ENCODE data around the gene EVI2B. TPM values are rescaled to one million over a fixed set of nuclear protein-coding genes. Genes with fewer than 3 reads are reported as not detected.
"Not testable (repeated sequence)": the region's sequence is repeated elsewhere in the genome, so short reads cannot be mapped to it uniquely, and the experiment has no call there.

Gene EVI2B
- polyA plus RNA-seq = 192 TPM

DNA sequence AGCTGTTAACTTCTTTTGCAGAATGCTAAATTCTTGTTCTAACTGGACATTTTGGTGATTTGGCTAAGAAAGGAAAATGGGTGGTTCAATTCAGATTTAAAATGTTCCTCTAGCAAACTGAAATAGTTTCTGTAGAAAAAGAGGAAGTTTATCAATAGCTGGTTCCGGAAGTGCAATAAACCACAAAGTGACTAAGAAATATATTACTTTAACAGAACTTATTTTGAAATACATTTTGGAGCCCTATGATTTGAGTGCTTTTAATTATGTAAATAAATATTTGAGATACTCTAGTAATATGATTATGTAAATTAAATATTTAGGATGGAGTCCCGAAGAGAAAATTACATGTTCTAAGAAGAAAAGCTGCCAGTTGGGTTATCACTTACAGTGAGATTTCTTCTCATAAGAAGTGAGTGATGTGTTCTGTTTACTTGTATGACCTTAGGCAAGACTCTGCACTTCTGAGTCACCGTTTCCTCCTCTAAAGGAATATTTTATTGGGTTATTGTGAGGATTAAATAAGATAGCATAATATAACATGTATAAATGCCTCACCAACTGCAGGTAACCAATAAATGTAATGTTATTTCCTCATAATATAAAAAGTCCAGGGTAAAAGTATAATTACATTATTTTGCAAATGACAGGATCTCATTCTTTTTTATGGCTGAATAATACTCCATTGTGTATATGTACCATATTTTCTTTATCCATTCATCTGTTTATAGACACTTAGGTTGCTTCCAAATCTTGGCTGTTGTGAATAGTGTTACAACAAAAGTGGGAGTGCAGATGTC lies at the start of gene EVI2B:
Gene EVI2B (minus strand): TSS at position 73 of the 800 bp plus-strand sequence. CDS start 8,445 bp downstream, outside the sequence.
- Mint-ChIP-seq H3K4me1 (peaks cover 19 to 26% (median 24%) of the 10 kb centered on the region in 3 donors), H3K9me3 (no peaks in the 10 kb centered on the region), H3K27ac (peak within 1 kb of the TSS; percentile 42 to 96 (median 93)), H3K4me3 (peak within 1 kb of the TSS; percentile 82 to 96 (median 94)), H3K27me3 (no peaks in the 10 kb centered on the region), H3K36me3 (peaks cover 2% of the 10 kb centered on the region)

- no peak overlapping the region for H3K27ac Mint-ChIP-seq
- no peaks in the 10 kb centered on the region for H3K27me3 Mint-ChIP-seq
- no peaks in the 10 kb centered on the region for H3K4me1 Mint-ChIP-seq
- peaks cover 14% of the 10 kb centered on the region for H3K36me3 Mint-ChIP-seq
- no peak overlapping the region for H3K4me3 Mint-ChIP-seq
- H3K9me3 Mint-ChIP-seq = no peaks in the 10 kb centered on the region
Measured at GRCh38 chr17:31357839-31358394, 44.1 kb upstream of the EVI2B start.

GRCh38 chr17:31357091-31357490 lies 43.2 kb upstream of the EVI2B start:
- Mint-ChIP-seq H3K9me3 (no peaks in the 10 kb centered on the region), H3K27me3 (no peaks in the 10 kb centered on the region), H3K4me1 (no peaks in the 10 kb centered on the region), H3K36me3 (peaks cover 13% of the 10 kb centered on the region), H3K27ac (no peak overlapping the region), H3K4me3 (no peak overlapping the region)

DNA sequence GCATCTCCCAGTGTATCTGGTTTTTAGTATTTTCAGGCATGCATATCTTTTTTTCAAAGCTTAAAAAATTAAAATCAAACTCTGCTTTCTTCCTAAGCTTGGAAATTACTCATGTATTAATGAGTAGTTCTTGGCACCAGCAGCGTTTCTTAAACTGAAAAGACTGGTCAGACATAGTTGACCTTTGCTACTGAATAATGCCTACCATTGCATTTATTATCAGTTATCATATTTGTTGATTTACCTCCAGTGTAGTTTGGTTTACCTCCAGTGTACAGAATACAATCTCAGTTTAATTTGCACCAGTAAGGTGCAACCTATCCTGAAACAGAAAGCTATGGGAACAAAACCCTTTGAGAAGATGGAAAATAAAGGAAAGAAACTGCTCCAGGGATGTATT lies 42.1 kb upstream of the EVI2B start:
- Mint-ChIP-seq H3K27me3 (no peaks in the 10 kb centered on the region), H3K36me3 (peaks cover 10% of the 10 kb centered on the region), H3K4me3 (no peak overlapping the region), H3K27ac (no peak overlapping the region), H3K9me3 (no peaks in the 10 kb centered on the region), H3K4me1 (no peaks in the 10 kb centered on the region)

GRCh38 chr17:31349454-31349853 lies 35.6 kb upstream of the EVI2B start:
- no peaks in the 10 kb centered on the region for H3K27me3 Mint-ChIP-seq
- no peak overlapping the region for H3K4me3 Mint-ChIP-seq
- H3K36me3 Mint-ChIP-seq = peaks cover 10% of the 10 kb centered on the region
- no peak overlapping the region for H3K27ac Mint-ChIP-seq
- H3K4me1 Mint-ChIP-seq = no peaks in the 10 kb centered on the region
- no peaks in the 10 kb centered on the region for H3K9me3 Mint-ChIP-seq

DNA sequence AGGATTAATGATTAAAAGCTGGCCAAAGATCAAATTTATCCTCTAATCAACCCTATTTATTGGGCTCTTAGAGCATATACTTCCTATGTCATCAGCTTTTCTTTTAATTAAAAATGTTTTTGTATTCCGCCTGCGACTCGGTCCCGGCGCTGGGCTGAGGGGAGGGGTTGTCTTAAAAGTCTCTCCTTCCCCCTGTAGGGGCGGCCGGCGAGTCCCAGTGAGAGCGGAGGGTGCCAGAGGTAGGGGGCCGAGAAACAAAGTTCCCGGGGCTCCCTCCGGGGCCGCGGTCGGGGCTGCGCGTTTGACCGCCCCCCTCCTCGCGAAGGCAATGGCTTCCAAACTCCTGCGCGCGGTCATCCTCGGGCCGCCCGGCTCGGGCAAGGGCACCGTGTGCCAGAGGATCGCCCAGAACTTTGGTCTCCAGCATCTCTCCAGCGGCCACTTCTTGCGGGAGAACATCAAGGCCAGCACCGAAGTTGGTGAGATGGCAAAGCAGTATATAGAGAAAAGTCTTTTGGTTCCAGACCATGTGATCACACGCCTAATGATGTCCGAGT lies 31.4 kb upstream of the EVI2B start:
- H3K9me3 Mint-ChIP-seq, H3K4me1 Mint-ChIP-seq, H3K27me3 Mint-ChIP-seq, H3K27ac Mint-ChIP-seq, H3K4me3 Mint-ChIP-seq: not testable (repeated sequence)
- peaks cover 13% of the 10 kb centered on the region for H3K36me3 Mint-ChIP-seq

DNA sequence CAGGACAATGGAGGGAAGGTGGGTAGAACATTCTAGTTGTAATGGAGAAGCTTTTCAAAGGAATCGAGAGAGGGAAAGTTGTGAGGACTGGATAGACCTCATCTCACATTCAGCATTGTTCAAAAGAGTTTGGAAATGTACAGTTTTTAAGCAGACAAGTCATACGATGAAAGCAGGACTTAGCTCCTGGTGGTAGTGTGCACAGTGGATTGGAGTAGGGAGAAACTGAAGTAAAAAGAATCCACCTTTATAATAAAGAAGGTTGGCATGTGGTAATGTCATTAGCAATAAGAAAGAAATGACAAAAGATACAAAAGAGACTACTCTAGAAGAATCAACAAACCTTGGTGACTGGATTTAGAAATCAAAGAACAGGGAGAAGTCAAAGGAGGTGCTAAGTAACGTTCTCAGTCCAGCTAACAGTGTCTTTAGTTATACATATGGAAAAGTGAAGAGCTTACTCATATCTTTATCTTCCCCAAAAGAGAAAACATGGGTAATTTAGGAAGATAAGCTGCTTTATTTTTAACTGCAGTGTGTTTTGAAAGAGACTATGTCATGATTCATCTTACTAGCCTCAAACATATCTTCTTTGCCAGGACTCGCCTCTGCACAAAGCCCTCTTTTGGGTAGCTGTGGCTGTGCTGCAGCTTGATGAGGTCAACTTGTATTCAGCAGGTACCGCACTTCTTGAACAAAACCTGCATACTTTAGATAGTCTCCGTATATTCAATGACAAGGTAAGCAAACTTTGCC lies 26.2 kb upstream of the EVI2B start:
- Mint-ChIP-seq H3K27me3 (no peaks in the 10 kb centered on the region), H3K4me3 (no peak overlapping the region), H3K36me3 (peaks cover 18% of the 10 kb centered on the region), H3K4me1 (no peaks in the 10 kb centered on the region), H3K27ac (peak overlapping the region in 1 of 3 donors; percentile 54), H3K9me3 (no peaks in the 10 kb centered on the region)

DNA sequence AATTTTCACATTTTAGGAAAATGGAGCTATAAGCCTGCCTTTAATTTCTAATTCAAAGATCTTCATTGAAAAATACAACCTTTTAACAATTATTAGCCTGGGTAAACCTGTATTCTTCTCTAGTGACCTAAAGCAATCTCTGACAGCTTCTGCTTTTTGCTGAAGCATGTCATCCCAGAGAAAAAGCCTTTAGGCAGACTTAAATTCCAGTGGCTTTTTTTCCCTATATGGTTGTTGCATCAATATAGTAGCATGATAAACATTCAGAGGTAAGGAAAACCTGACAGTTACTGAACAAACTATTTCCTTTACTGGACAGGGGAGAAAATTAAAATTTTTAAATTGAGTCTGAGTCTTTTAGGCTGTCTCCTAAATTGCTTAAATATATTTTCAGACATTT lies 15.4 kb upstream of the EVI2B start:
- Mint-ChIP-seq H3K27me3 (no peaks in the 10 kb centered on the region), H3K4me3 (no peak overlapping the region), H3K4me1 (peaks cover 0 to 6% (median 4%) of the 10 kb centered on the region in 3 donors), H3K27ac (no peak overlapping the region), H3K9me3 (no peaks in the 10 kb centered on the region), H3K36me3 (peaks cover 7% of the 10 kb centered on the region)

DNA sequence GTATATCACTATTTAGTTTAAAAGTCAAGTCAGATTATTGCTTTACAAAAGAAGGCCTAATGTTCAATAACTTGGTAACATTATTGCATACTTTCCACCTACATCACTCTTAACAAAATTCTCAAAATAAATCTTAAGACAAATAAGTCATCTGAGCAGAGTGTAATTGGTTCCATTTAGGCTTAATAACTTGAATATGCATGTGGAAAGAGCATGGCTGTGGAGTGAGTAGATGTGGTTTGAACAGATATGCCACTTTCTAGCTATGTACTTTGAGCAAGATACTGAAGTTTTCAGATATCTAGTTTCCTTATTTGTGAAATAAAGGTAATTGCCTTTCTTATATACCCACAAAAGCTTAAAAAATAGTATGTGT lies 14.3 kb upstream of the EVI2B start:
- Mint-ChIP-seq H3K4me3 (no peak overlapping the region), H3K27me3 (no peaks in the 10 kb centered on the region), H3K27ac (peak overlapping the region in 1 of 3 donors; percentile 40), H3K4me1 (peaks cover 0 to 10% (median 6%) of the 10 kb centered on the region in 3 donors), H3K36me3 (peaks cover 7% of the 10 kb centered on the region), H3K9me3 (no peaks in the 10 kb centered on the region)

DNA sequence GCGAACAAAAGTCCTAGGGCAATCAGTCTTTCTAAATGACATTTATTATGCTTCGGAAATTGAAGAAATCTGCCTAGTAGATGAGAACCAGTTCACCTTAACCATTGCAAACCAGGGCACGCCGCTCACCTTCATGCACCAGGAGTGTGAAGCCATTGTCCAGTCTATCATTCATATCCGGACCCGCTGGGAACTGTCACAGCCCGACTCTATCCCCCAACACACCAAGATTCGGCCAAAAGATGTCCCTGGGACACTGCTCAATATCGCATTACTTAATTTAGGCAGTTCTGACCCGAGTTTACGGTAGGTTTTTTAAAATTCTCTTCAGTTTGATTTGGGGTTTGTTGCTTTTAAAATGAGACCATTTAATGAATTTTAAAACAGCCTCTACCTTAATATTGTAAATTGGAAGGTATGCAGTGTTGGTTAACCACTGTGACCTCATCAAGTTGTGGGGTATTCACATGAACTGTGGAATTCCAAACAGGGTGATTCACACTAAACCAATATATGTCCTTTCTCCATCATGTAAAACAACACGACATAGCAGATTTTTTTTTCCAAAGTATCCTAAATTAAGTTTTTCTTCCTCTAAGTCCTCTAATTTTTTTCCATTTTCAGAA lies 13.8 kb upstream of the EVI2B start:
- Mint-ChIP-seq H3K27me3 (no peaks in the 10 kb centered on the region), H3K9me3 (no peaks in the 10 kb centered on the region), H3K4me3 (no peak overlapping the region), H3K27ac (no peak overlapping the region), H3K36me3 (peaks cover 7% of the 10 kb centered on the region), H3K4me1 (peaks cover 0 to 12% (median 6%) of the 10 kb centered on the region in 3 donors)

GRCh38 chr17:31323551-31323950 lies 9.7 kb upstream of the EVI2B start:
- peak overlapping the region; percentile 1 to 6 (median 5) for H3K27ac Mint-ChIP-seq
- peak overlapping the region in 1 of 4 donors; percentile 11 for H3K4me3 Mint-ChIP-seq
- H3K27me3 Mint-ChIP-seq = no peaks in the 10 kb centered on the region
- peaks cover 4% of the 10 kb centered on the region for H3K36me3 Mint-ChIP-seq
- H3K9me3 Mint-ChIP-seq = no peaks in the 10 kb centered on the region
- H3K4me1 Mint-ChIP-seq = peaks cover 10 to 20% (median 12%) of the 10 kb centered on the region in 3 donors

- H3K27ac Mint-ChIP-seq = peak overlapping the region; percentile 82 to 96 (median 93)
- H3K36me3 Mint-ChIP-seq = peaks cover 4% of the 10 kb centered on the region
- no peaks in the 10 kb centered on the region for H3K9me3 Mint-ChIP-seq
- no peaks in the 10 kb centered on the region for H3K27me3 Mint-ChIP-seq
- H3K4me1 Mint-ChIP-seq = peaks cover 13 to 21% (median 19%) of the 10 kb centered on the region in 3 donors
- peak overlapping the region; percentile 93 to 95 (median 94) for H3K4me3 Mint-ChIP-seq
Measured at GRCh38 chr17:31321966-31322365, 8.1 kb upstream of the EVI2B start.

- H3K4me1 Mint-ChIP-seq = peaks cover 15 to 22% (median 19%) of the 10 kb centered on the region in 3 donors
- H3K27ac Mint-ChIP-seq = peak within 1 kb of the TSS; percentile 82 to 96 (median 93)
- H3K9me3 Mint-ChIP-seq = no peaks in the 10 kb centered on the region
- H3K4me3 Mint-ChIP-seq = peak within 1 kb of the TSS; percentile 93 to 95 (median 94)
- peaks cover under 1% of the 10 kb centered on the region for H3K36me3 Mint-ChIP-seq
- no peaks in the 10 kb centered on the region for H3K27me3 Mint-ChIP-seq
Measured at GRCh38 chr17:31321481-31321880, 7.6 kb upstream of the EVI2B start, which contains the start of gene EVI2A. Gene EVI2A (minus strand): TSS chr17:31321622. CDS start chr17:31319013, 2,609 bp downstream.

DNA sequence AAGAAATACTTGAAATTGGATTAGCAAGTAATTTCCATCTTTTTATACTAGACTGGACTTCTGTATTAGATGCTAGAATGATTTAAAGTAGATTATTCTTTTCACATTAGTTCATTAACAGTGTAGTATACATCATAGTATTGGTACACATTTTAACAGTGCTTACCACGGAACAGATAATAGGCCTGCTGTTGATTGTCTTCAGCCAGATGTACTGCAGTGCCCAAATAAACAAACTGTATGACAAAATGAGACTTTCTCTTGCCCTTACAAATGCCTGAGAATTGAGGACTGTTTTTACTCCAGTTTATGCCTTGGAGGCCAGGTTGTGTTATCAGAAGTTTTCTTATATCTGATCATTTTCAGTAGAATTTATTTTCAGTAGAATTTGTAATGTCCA lies 6.9 kb upstream of the EVI2B start:
- no peaks in the 10 kb centered on the region for H3K27me3 Mint-ChIP-seq
- no peaks in the 10 kb centered on the region for H3K9me3 Mint-ChIP-seq
- peaks cover 19 to 26% (median 20%) of the 10 kb centered on the region in 3 donors for H3K4me1 Mint-ChIP-seq
- no peaks in the 10 kb centered on the region for H3K36me3 Mint-ChIP-seq
- H3K27ac Mint-ChIP-seq = peak overlapping the region; percentile 82 to 96 (median 93)
- peak overlapping the region; percentile 93 to 95 (median 94) for H3K4me3 Mint-ChIP-seq

Data from IgD-negative memory B cell (primary cell).